Measurements from ENCODE around the gene VAV2.

The VAV2 gene

DNA sequence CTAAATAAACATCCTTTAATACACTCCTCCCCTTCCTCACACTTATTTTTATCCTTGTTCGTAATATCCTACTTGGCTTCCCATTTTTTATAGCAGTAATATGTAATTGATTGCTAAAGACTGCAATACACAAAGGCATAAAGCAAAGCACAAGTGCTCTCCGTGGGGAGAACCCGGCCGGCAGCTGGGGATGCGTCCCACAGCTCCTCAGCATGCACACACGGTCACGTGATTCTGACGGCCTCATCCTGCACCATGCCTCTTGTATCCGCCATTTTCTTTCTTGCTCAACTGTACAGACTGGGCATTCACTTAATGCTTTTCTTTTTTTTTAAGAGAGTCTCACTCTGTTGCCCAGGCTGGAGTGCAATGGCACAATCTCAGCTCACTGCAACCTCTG is 36.0 kb upstream of the VAV2 start:
- no peak for FAIRE-seq

DNA sequence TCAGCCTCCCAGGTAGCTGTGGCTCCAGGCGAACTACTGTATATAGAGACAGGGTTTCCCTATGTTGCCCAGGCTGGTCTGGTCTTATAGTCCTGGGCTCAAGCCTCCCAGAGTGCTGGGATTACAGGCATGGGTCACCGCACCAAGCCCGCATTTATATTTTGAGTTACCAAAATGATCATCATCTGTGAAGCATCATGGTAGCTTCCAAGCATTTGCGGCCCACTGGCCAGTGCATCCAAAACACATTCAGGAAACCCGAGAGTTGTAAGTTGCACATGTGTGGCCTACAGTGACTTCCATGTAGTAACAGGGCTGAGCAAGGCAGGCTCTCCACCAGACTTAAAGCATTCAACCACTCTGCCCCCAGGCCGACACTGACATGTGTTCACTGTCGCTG is 35.4 kb upstream of the VAV2 start:
- no peak for FAIRE-seq

DNA sequence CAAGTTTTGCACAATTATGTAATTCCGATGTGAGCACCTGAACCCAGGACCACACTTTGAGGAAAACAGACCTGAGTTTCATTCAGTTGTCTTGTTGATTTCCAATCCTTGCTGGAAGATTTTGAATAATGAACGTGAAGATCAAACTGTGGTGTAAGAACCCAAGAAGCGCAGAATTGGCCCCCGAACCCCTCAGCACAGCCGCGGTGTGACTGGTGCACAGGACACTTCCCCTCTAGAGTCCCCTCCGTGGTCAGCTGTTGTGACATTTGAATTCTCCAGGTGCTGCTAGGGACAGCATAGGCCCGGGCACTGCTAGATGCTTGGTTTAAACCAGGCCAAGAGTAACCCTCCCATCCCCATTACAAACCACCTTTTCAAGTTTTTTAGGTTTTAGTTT is 34.9 kb upstream of the VAV2 start:
- FAIRE-seq, result no peak

DNA sequence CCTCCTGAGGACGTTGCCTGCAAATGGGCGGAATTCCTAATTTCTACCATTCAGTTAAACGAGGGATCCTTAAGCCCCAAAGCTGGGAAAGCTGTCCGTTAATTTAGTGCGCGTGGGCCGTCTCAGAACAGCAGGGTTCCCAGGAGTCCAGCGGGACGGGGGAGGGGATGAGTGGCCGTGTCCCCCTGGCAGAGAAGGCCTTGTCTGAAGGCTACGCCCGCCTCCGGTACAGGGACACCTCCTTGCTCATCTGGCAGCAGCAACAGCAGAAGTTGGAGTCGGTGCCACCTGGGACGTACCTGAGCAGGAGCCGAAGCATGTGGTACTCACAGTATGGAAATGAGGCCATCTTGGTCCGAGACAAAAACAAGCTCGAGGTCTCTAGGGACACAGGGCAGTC is 34.5 kb upstream of the VAV2 start:
- no peak for FAIRE-seq

DNA sequence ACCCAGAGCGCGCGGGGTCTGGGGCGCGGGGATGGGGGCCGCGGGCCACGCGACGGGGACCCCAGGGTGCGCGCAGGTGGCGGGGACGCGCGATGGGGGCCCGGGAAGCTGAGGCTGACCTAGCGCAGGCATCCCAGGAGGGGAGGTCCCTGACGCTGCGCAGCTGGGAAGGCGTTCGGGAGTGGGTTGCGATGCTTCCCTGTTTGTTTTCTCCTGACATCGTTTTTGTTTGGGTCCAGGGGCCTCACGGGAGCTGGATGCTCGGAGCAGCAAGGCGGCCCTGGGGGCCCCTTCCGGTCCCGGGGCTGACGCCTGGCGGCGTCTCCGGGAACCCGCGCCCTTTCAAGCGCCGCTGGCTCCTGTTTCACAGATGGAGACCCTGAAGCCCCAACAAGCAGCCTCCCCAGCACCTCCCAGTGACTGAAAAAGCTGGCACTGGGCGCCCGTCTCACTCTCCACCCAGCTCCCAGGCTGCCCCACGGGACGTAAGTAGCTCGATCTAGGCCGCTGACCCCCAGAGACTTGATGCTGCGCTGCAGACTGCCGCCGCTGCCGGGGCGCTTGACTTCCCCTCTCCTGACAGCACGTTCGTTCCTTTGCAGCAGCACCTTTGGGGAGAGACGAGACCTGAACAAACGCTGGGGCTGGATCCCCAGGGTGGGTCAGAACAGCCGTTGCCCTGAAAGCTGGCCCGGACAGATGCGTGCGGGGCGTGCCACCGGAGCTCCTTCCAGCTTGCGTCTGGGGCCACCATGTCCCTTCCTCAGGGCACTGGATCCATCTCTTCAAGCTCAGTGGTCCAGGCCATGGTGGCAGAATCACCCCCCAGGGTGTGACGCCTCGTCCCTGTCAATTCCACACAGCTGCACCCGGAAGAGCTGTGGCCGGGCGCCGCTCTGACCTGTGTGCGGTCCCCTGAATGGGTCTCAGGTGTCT is 33.8 kb upstream of the VAV2 start:
- no peak for FAIRE-seq

DNA sequence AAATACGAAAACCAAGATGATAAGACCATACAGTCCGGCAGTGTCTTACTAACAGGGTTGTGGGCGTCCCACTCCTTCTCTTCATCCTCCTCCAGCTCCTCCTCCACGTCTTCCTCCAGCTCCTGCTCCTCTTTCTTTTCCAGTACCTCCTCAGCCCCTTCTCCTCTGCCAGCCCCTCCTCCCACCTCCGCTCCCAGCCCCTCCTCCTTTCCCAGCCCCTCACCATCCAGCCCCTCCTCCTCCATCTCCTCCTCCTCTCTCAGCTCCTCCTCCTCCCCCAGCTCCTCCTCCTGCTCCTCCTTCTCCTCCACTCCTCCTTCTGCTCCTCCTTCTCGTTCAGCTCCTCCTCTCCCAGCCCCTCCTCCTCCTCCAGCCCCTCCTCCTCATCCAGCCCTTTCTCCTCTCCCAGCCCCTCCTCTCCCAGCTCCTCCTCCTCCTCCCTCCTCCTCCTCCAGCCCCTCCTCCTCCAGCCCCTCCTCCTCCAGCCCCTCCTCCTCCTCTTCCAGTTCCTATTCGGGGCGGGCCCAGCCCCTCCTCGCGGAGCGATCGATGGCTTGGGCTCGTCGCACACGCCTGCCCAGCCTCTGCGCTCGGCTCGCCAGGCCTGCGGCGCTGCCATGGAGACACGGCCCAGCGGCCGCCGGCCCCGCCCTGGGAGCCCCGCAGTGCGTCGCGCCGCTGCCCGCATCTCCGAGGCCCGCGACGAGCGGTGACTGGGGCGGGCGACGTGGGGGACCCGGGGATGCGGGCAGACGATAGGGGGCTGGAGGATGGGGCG is 32.9 kb upstream of the VAV2 start, which contains the start of gene BRD3OS:
Gene BRD3OS, plus strand, starts transcription at position 654 of the 778 bp plus-strand sequence. CDS start 1,267 bp downstream, outside the sequence.
- FAIRE-seq, result peak; percentile 95

DNA sequence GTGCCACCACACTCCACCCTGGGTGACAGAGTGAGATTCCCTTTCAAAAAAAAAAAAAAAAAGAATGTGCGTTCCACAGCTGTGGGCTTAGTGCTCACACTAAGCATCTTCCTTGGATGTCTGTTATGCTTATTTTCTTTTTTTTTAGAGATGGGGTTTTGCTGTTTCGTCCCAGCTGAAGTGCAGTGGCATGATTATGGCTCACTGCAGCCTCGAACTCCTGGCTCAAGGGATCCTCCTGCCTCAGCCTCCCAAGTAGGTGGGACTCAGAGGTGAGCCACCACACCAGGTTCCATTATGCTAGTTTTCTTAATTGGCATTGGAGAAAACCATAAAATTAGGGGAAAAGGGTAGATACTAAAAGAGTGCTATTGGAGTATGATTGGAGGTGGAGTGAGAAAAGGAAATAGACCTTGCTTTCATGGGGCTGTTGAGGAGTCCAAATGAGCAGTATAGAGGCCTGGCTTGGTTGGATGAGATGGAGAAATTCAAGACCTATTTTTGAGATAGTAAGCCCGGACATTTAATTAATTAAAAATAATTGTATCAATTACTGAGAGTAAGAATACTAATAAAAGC is 32.2 kb upstream of the VAV2 start:
- no peak for FAIRE-seq

DNA sequence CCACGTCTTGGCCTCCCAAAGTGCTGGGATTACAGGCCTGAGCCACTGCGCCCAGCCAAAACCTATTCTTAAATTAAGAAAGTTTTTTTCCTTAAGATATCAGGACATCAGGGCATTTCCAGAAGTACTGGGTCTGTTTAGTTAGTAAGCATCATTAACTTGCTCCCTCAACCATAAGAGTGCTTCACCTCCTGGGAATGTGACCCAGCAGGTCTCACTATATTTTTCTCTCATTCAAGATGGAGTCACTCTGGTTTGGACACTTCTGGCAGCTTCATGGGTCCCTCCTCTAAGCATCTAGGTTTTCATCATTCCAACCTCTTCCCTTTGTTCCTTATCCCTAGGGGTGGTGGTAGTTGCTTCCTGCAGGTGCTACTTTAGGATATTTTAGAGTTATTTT is 22.8 kb upstream of the VAV2 start:
- no peak for FAIRE-seq

DNA sequence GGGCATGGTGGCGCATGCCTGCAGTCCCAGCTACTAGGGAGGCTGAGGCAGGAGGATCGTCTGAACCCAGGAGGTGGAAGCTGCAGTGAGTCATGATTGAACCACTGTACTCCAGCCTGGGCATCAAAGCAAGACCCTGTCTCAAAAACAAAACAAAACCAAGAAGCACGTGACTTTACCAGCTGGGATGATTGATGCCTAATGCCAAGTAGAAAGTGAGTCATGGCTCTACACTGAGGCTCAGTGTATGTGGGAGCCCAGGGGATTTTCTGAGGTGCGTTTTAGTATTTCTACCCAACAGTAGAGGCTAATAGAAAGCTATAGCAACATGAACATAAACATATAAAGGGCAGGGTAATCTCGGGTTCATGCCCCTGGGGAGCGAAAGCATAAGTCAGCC is 19.3 kb upstream of the VAV2 start:
- FAIRE-seq, result no peak

DNA sequence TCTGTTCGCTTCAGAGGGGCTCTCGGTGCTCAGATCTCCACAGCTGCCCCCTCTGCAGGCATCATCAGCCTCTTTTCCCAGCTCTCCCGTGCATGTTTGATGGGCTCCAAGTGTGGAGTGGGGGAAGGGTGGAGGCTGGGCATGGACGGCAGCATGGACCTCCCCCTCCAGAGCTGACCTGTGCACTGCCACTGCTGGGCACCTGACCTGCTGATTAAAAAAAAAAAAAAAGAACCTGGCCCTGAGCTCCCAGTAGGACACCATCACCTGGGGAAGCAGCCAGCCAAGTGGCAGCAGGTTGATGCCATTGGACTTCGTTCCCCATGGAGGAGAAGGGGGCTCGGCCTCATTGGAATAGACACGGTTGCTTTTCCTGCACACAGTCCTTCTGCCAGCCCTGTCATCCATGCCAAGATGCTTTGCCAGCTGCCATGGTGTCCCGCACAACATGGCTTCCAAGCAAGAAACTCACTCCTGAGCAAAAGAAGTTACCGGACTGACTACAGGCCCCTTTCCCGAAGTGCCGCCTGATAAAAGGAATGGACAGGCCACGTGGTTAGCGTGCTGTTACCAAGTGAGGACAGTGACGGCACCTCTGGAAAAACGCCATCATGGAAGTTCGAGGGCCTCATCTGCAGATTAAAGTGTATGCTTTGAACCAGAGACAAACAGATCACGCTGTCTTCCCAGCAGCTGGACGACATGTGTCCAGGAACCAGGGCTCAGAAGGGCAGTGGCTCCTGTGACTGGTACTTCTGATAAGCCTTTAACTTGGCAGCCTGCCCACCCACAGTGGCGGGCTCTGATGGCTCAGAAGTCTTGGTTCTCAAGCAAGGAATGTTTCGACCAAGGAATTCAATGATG is 18.4 kb upstream of the VAV2 start:
- no peak for FAIRE-seq

DNA sequence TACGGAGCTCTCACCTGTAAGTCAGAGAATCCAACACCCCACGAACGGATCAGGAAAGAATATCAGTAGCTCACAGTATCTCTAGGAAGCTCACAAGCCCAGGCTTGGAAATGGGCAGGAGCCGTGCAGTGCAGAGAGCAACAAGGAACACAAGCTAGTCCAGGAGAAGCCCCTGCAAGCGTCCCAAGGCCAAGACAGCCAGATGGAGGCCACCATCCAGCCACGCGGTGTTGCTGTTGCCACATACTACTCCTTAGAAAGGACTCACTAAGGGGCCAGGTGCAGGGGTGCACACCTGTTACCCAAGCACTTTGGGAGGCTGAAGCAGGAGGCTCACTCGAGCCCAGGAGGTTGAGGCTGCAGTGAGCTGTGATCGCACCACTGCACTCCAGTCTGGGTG is 15.4 kb upstream of the VAV2 start:
- no peak for FAIRE-seq

DNA sequence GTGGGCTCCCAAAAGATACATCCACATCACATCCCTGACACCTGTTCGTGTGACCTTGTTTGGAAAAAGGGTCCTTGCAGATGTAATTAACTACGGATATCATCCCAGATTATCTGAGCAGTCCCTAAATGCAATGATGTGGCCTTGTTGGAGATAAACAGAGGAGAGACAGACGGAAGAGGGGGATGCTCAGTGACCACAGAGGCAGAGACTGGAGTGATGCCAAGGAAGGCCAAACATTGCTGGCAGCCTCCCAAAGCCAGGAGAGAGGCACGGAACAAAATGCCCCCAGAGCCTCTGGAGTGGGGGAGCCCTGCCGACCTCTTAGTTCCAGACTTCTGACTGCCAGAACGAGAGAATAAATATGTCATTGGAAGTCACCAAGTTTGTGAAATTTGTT is 15.0 kb upstream of the VAV2 start:
- no peak for FAIRE-seq

DNA sequence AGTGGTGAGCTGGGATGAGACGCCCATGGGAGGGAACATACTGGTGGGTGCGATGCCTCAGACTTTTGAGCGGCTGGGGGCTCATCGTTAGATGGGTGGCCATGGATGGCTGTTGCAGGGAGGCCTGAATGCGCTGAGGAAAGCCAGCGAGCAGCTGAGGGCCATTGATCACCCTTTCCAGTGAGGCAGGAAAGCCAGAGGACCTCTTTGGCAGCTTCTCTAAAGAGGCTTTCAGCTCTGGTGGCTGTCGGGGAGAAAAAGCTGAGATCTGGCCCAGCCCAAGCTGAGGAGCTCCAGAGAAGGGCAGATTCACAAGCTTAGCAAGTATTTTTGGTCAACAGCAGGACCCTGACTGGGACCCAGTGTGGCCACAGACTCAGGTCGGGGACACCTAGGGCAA is 13.3 kb upstream of the VAV2 start:
- no peak for FAIRE-seq

DNA sequence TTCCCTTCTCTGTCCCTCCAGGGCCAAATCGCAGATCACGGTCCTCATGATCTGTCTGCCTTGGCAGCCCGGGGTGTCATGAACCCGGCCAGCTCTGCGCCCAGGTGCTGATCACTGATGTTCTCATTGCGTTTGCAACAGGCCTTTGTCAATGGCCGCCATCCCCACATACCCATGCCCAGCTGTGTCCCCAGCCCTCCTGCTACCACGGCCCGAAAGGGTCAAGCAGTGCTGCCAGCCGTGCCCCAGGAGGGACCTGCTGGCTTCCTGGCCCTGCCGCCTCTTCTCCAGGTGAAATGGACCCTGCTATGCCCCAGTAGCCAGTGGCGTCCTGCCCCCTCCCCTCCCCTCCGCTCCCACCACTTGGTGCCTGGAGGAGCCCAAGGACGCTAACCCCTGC is 12.8 kb upstream of the VAV2 start:
- no peak for FAIRE-seq

DNA sequence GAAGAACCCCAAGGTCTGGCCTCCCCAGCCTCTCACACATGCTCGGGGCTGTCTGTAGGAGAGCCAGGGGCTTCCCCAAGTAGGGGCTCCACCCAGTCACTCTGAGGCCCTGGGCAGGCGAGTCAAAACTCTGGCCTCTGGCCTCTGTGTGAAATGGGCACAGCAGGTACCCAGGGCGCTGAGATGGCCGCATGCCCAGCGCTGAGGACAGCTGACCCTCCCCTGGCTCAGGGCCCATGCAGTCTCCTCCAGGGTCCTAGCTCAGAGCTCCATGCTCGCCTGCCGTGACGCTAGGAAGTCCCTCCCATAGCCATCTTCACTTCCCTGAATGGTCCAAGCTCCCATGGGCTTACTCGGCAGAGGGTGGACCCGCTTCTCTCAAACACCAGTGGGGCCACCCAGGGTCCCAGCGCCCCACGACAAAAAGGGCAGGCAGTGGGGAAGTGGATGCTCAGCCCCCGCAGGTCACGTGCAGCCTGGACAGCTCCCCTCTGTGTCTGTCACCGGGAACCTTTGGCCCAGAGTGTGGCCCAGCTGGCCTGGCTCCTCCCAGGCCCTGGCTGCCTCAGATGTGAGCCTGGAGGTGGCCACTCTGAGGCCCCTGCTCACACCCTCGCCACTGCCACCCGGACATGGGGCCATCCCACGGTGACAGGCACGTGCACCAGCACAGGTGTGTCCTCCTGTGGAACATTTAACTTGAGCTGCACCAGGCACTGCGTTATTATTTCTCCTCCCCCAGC is 12.2 kb upstream of the VAV2 start:
- no peak for FAIRE-seq

DNA sequence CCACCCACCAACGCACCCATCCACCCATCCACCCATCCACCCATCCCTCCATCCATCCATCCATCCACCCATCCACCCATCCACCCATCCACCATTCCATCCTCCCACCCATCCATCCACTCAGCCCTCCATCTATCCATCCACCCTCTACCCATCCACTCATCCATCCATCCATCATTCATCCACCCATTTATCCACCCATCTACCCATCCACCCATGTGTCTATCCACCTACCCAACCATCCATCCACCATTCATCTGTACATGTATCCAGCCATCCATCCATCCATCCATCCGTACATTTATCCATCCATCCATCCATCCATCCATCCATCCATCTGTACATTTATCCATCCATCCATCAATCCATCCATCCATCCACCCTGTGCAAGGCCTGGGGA is 11.1 kb upstream of the VAV2 start:
- no peak for FAIRE-seq

DNA sequence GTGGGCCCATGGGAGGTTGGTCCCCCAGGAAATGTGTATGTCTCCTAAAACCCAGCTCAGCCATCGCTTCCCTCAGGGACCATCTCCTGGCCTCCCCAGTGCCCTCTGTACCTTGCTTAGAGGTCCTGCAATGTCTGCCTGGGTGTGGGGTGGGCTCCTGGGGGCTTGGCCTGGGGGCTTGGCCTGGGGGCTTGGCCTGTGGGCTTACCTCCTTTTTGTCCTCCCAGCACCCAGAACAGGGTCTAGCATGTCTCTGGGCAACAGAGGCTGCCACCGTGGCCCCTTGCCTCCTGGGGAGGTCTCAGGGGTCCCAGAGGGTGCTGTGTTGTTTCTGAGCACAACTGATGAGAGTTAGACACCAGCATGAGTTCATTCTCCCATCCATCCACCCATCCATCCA is 10.7 kb upstream of the VAV2 start:
- FAIRE-seq, result no peak

DNA sequence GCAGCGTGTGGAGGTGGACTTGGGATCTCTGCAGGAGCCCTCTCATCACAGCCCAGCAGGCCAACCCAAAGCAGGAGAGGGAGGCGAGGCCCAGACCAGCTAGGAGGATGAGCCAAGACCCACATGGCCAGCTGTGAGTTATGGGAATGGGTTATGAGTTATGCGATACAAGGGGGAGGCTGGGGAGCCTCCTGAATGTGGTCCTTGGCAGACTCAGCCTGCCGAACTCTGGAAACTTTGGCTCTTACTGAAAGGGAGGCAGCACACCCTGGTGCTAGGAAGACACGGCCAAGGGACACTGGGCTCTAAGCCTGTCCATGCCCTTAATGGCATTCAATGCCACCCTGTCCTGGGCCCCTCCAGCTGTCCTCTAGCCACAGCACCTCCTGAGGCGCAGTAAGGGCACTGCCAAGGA is 7.7 kb upstream of the VAV2 start:
- FAIRE-seq, result no peak

DNA sequence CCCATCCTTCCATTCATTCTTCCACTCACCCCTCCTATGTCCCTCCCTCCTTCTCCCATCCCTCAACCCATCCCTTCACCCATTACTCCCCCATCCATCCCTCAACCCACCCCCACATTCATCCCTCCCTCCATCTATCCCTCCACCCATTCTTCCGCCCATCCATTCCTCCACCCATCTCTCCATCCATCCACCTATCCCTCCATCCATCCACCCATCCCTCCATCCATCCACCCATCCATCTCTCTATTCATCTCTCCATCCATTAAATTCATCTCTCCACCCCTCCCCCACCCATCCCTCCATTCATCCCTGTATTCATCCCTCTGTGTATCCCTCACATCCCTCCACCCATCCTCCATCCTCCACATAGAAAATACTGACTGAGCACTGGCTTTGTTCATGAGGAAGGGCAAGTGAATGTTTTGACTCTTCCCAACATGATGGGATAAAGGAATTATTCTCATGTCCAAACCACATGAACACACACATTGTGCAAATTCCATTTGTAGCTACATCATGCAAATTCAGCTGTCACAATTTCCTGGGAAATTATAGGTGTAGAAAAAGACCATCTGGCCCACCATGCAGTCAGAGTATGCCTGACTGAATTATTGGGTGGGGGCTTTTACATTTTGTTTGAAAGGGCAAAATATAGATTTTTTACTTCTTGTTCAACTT is 6.9 kb upstream of the VAV2 start:
- FAIRE-seq, result no peak

DNA sequence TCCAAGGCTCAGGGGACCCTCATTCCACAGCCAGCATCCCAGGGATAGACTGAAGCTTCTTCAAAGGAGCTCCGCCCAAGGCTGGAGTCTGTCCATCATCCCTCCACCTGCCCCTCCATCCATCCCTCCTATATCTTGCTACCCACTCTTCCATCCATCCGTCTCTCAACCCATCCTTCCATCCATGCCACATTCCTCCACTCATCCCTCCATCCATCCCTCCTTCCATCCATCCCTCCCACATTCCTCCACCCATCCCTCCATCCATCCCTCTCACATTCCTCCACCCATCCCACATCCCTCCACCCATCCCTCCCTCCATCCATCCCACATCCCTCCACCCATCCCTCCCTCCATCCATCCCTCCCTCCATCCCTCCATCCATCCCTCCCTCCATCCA is 5.5 kb upstream of the VAV2 start:
- no peak for FAIRE-seq
